WTC11 (cell line): ENCODE results near the gene MAD2L1. TPM values are rescaled to one million over a fixed set of nuclear protein-coding genes. Genes with fewer than 3 reads are reported as not detected.

Source experiments
- ATAC-seq: fragments of 200-7000 bp; cut with Tn5 transposase; 2 replicates; pipeline ENCODE4 v1.10.0; 2021; ENCODE audit warnings: mild to moderate bottlenecking, moderate library complexity
- CTCF ChIA-PET: fragments of 300-600 bp; sonication (Branson Sonifier 250); formaldehyde crosslinking; loops from one replicate; lab custom pipeline; 2021; ENCODE audit warnings: antibody characterized with exemption; lab: Charles Lee
- POLR2A ChIA-PET: fragments of 350-600 bp; sonication (Branson Sonifier 250); formaldehyde crosslinking; loops from one replicate; lab custom pipeline; 2021; ENCODE audit warnings: antibody characterized with exemption; lab: Charles Lee
- DNase-seq: peaks from one replicate; pipeline ENCODE4 v3.0.0; 2021; ENCODE audit warnings: low spot score
- H3K27ac Mint-ChIP-seq: 2 replicates; pipeline ENCODE4 v1.8.0; 2021; ENCODE audit warnings: mixed read lengths
- H3K27me3 Mint-ChIP-seq: 2 replicates; pipeline ENCODE4 v1.8.0; 2021; ENCODE audit warnings: low read depth, mild to moderate bottlenecking, moderate library complexity, mixed read lengths
- H3K36me3 Mint-ChIP-seq: 2 replicates; pipeline ENCODE4 v1.8.0; 2021; ENCODE audit warnings: mixed read lengths
- H3K4me1 Mint-ChIP-seq: 2 replicates; pipeline ENCODE4 v1.8.0; 2022; ENCODE audit warnings: mixed read lengths
- H3K4me3 Mint-ChIP-seq: 2 replicates; pipeline ENCODE4 v1.8.0; 2021; ENCODE audit warnings: mild to moderate bottlenecking, moderate library complexity, mixed read lengths
- H3K9me3 Mint-ChIP-seq: 2 replicates; pipeline ENCODE4 v1.8.0; 2021; ENCODE audit warnings: mixed read lengths
- AFF4 ChIP-seq: sonication (generic); formaldehyde crosslinking; IDR thresholded peaks from 2 replicates; pipeline ENCODE4 v1.8.1; 2023; ENCODE audit warnings: mild to moderate bottlenecking, missing genetic modification reagents, borderline replicate concordance
- ATF1 ChIP-seq: sonication (generic); formaldehyde crosslinking; IDR thresholded peaks from 2 replicates; pipeline ENCODE4 v1.8.1; 2023; ENCODE audit warnings: mild to moderate bottlenecking, moderate library complexity, missing genetic modification reagents
- CBFB ChIP-seq: sonication (generic); formaldehyde crosslinking; IDR thresholded peaks from 2 replicates; pipeline ENCODE4 v1.8.1; 2022; ENCODE audit warnings: mild to moderate bottlenecking, low read depth, missing genetic modification reagents
- CDX4 ChIP-seq: fragments of 250-450 bp; sonication (Bioruptor Pico); IDR thresholded peaks from 2 replicates; pipeline ENCODE4 v1.9.0; 2021; ENCODE audit warnings: moderate library complexity, mild to moderate bottlenecking, inconsistent platforms, borderline replicate concordance
- IRF1 ChIP-seq: sonication (generic); formaldehyde crosslinking; IDR thresholded peaks from 2 replicates; pipeline ENCODE4 v1.8.0; 2023; ENCODE audit warnings: missing genetic modification reagents
- IRF2 ChIP-seq: sonication (generic); formaldehyde crosslinking; IDR thresholded peaks from 2 replicates; pipeline ENCODE4 v1.8.0; 2022; ENCODE audit warnings: low read depth, missing genetic modification reagents, borderline replicate concordance
- NFATC4 ChIP-seq: fragments of 250-450 bp; sonication (Bioruptor Pico); IDR thresholded peaks from 2 replicates; pipeline ENCODE4 v1.9.0; 2021; ENCODE audit warnings: mild to moderate bottlenecking
- PRRX2 ChIP-seq: fragments of 250-450 bp; sonication (Bioruptor Pico); IDR thresholded peaks from 2 replicates; pipeline ENCODE4 v1.8.0; 2021; ENCODE audit warnings: mild to moderate bottlenecking
- SOX15 ChIP-seq: fragments of 250-450 bp; sonication (Bioruptor Pico); IDR thresholded peaks from 2 replicates; pipeline ENCODE4 v1.9.0; 2021; ENCODE audit warnings: mild to moderate bottlenecking
- TEAD1 ChIP-seq: sonication (generic); formaldehyde crosslinking; IDR thresholded peaks from 2 replicates; pipeline ENCODE4 v1.8.0; 2022; ENCODE audit warnings: mild to moderate bottlenecking, missing genetic modification reagents
- ZBTB43 ChIP-seq: sonication (generic); formaldehyde crosslinking; IDR thresholded peaks from 2 replicates; pipeline ENCODE4 v1.8.1; 2023; ENCODE audit warnings: mild to moderate bottlenecking, missing genetic modification reagents
- ZNF219 ChIP-seq: sonication (generic); formaldehyde crosslinking; IDR thresholded peaks from 2 replicates; pipeline ENCODE4 v1.8.0; 2023; ENCODE audit warnings: missing genetic modification reagents, mild to moderate bottlenecking, borderline replicate concordance
- ZNF263 ChIP-seq: sonication (generic); formaldehyde crosslinking; IDR thresholded peaks from 2 replicates; pipeline ENCODE4 v1.8.1; 2022; ENCODE audit warnings: low read depth, mild to moderate bottlenecking, moderate library complexity, missing genetic modification reagents
- ZNF281 ChIP-seq: sonication (generic); formaldehyde crosslinking; IDR thresholded peaks from 2 replicates; pipeline ENCODE4 v1.8.0; 2023; ENCODE audit warnings: mild to moderate bottlenecking, missing genetic modification reagents
- ZNF416 ChIP-seq: fragments of 250-450 bp; sonication (Bioruptor Pico); IDR thresholded peaks from 2 replicates; pipeline ENCODE4 v1.9.0; 2021; ENCODE audit warnings: mild to moderate bottlenecking, inconsistent platforms
- ZNF425 ChIP-seq: fragments of 250-450 bp; sonication (Bioruptor Pico); conservative IDR thresholded peaks from 2 replicates; pipeline ENCODE4 v1.9.0; 2021; ENCODE audit warnings: mild to moderate bottlenecking
- ZNF671 ChIP-seq: fragments of 250-450 bp; sonication (Bioruptor Pico); IDR thresholded peaks from 2 replicates; pipeline ENCODE4 v1.8.0; 2021; ENCODE audit warnings: mild to moderate bottlenecking
- total RNA-seq: library from RNA; stranded (reverse); gene quantifications from 3 replicates; pipeline ENCODE4 v1.2.3, GENCODE V29; 2021

MAD2L1 gene
- total RNA-seq, 1 experiment from 2014 or later: 81.2 TPM

GRCh38 chr4:120034913-120035312, 31.7 kb downstream of the MAD2L1 start:
- ATAC-seq (no peak), DNase-seq (no peak)
- POLR2A ChIA-PET: no interaction called here
- H3K36me3 Mint-ChIP-seq: no peaks in the 10 kb centered on the region
- H3K4me3 Mint-ChIP-seq: no peak overlapping the region
- H3K27ac Mint-ChIP-seq: no peak overlapping the region
- no peak for TF ChIP-seq IRF1 (CRISPR knock-in tag)
- TF ChIP-seq TEAD1 (CRISPR knock-in tag): no peak
- no peak for TF ChIP-seq ZNF416 (CRISPR knock-in tag)
- no peak for TF ChIP-seq PRRX2 (CRISPR knock-in tag)
- TF ChIP-seq SOX15: no peak
- TF ChIP-seq ZNF281 (CRISPR knock-in tag): no peak
- no peak for TF ChIP-seq CDX4 (CRISPR knock-in tag)
- no peak for TF ChIP-seq ZBTB43 (CRISPR knock-in tag)
- TF ChIP-seq NFATC4 (CRISPR knock-in tag): no peak
- TF ChIP-seq CBFB (CRISPR knock-in tag): no peak
- TF ChIP-seq ZNF263: no peak
- no peak for TF ChIP-seq ATF1 (CRISPR knock-in tag)
- TF ChIP-seq ZNF671 (CRISPR knock-in tag): no peak
- TF ChIP-seq AFF4 (CRISPR knock-in tag): no peak
- TF ChIP-seq IRF2 (CRISPR knock-in tag): no peak
- TF ChIP-seq ZNF425 (CRISPR knock-in tag): no peak
- no peak for TF ChIP-seq ZNF219 (CRISPR knock-in tag)
- peaks cover 7% of the 10 kb centered on the region for H3K4me1 Mint-ChIP-seq
- no peaks in the 10 kb centered on the region for H3K9me3 Mint-ChIP-seq
- no peaks in the 10 kb centered on the region; the same call in 1 of the 2 replicates for H3K27me3 Mint-ChIP-seq
- CTCF ChIA-PET: no interaction called here
